ENCODE measurements around the gene CD96.
A peak's percentile ranks its signal among the peaks of the same experiment; 100 is the strongest.
"Not testable (repeated sequence)": the region's sequence is repeated elsewhere in the genome, so short reads cannot be mapped to it uniquely, and the experiment has no call there.

CD96 gene

DNA sequence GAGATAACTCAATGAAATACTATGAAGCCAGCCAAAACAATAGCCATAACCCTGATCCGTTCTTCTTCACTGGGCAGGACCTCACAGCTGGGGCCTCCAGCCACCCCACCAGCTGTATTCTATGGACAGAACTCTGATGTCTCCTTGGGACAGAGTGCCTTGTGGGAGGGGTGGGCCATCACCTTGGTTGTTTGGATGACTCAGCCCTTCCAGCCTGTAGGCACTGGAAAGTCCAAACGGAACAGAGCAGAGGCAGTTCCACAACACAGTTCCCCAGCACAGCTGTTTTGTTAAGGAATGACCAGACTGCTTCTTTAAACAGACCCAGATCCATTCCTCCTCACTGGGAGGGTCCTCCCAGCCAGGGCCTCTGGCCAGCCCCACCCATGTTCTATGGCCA is 85.1 kb downstream of the CD96 start:
- DNase-seq, result no peak

DNA sequence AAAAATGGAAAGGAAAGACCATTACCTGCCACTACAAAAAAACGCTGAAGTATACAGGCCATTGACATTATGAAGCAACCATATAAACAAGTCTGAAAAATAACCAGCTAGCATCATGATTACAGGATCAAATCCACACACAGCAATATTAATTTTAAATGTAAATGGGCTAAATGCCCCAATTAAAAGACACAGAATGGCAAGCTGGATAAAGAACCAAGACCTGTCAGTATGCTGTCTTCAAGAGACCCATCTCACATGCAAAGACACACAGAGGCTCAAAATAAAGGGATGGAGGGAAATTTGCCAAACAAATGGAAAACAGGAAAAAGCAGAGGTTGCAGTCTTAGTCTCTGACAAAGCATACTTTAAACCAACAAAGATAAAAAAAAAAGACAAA is 87.0 kb downstream of the CD96 start:
- not testable (repeated sequence) for DNase-seq

DNA sequence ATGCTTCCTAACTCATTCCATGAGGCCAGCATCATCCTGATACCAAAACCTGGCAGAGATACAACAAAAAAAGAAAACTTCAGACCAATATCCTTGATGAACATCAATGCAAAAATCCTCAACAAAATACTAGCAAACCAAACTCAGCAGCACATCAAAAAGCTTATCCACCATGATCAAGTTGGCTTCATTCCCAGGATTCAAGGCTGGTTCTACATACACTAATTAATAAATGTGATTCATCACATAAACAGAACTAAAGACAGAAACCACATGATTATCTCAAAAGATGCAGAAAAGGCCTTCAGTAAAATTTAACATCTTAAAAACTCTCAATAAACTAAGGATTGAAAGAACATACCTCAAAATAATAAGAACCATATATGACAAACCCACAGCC is 88.6 kb downstream of the CD96 start:
- not testable (repeated sequence) for DNase-seq

DNA sequence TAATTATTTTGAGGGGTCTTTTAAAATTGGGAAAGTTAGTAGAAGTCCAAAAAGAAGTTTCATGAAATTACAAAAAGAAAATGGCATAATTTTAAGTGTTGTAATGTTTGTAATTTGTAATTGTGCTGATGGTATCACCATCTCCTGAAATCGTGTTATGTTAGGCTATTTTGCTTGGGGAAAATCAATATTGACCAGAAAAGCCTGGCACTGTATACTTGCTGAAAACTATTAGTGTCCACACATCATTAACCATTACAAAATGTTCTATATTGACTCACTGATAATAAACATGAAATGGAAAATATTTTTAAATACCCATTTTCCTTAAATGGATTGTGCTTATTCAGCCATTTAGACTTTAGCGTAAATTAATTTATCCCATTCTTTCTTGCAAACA is 93.4 kb downstream of the CD96 start:
- no peak for DNase-seq

DNA sequence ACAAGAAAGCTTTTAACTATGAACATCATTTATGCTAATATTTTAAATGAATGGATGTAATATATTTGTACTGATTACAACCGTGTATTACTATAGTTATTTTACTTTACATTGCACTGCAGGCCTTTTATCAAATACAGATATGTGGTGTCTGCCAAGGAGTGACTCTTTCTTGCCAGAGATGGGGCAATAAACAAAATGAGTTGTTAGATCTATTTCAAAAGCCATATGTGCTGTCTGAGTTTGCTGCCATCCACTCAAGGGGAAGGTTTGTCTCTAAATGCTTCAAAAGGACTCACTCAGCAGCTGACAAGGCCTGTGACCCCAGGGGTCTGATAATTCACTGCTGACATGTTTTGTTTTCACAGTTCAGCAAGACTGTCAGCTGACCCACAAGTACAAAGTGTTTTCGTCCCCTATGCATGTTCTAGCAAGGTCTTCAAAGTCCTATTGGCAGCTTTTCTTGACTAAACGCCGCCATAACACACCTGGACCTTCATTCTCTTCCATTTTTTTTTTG is 94.4 kb downstream of the CD96 start:
- no peak for DNase-seq

DNA sequence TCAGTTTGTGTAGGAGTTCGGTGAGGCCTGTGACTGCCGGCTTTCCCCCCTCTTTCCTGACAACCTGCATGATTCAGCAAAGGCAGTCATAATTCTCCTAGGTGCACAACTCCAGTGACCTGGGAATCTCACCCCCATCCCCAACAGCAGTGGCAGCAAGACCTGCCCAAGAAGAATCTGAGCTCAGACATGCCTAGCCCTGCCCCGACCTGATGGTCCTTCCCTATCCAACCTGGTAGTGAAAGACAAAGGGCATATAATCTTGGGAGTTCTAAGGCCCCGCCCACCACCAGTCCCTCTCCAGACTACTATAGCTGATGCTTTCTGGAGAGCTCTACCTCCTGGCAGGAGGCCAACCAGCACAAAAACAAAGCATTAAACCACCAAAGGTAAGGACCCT is 97.3 kb downstream of the CD96 start:
- DNase-seq, result no peak

DNA sequence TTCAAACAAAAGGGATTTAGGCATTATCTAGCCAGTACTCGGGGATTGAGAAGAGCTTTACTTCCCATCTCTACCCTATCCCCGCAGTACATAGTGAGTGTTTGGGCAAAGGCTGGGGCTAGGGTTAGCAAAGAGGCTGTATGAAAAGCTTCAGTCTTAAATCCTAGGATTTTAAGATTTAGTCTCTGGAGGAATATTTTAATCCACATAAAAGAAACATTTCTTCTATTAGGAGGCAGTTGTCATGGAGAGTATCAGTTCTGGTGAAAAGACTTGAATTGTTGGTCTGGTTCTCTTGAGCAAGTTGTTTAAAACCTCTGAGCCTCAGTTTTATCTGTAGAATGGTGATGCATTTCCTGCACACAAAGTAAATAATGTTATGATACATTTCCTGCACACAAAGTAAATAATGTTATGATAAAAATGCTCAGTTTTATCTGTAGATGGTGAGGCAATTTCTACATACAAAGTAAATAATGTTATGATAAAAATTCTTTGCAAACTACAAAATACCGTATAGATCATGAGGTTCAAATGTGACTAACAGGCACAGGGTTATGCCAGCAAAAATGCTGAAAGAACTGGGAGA is 107.1 kb downstream of the CD96 start:
- DNase-seq, result peak in 1 of 5 experiments; percentile 64

DNA sequence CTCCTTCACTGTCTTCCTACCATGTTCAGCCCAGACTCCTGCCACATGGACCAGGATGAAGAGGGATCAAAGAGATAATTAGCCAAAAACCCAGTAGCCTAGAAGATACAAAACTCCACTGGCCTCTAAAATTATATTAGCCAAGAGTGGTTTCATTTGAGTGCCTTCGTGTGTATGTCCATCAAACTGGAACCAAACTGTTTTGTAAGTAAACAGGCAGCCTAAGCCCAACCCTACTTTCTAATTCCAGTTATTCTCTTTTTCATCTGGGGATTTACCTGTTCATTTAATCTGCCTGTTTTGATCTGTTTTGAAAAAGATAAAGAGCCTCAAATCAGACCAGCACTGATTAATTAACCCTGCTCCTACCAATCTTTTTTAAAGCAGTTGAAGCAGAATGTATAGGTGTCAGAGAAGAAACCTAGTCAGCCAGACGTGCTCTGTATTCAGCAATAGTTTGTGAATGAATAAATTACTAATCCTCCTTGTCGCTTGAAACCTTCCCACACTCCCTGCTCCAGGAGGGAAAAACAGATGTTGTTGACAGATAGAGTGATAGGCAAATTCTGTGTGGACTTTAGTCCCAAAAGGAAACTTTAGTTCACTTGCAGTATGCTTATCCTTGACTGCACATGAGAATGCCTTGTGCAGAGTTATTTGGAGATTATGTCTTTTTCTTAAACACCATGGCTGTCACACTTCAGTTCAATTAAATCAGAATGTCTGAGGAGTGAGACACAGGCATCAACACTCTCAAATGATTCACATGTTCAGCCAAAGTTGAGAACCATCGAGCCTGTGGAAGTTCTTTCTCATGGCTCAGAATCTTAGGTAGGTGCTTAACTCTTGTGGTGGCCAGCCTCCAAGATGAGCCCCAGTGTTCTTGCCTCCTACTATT is 108.6 kb downstream of the CD96 start:
- DNase-seq, result no peak

DNA sequence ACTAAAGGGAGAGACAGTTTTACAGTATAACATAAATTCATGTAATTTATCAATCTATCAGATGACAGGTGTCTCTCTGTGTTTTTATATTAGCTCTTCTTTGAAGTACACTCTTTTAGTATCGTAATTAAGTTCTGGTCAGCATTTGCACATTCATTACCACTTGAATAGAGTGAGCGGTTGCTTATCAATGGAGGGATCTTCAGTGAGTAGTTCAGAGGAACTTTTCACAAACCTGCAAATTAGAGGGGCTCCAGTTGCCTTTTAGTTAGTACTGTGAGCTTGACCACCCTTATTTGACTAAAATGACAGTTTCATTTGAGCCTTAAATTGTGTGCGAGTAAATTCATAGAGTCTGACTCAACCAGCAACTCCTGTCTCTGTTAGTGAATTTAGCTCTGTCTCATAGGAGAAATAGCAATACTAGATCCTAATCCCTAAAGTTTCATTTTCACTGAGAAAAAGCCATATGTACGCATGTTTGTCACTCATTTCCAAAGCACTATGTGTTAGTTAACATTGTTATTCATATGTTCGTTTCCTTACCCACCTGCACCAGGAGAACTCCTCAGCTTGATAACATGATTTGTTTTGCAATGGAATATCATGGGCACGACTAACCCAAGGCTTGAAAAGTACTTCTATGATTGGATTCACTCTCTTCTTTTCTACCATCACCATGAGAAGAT is 110.6 kb downstream of the CD96 start:
- peak in 1 of 5 experiments; percentile 78 for DNase-seq

DNA sequence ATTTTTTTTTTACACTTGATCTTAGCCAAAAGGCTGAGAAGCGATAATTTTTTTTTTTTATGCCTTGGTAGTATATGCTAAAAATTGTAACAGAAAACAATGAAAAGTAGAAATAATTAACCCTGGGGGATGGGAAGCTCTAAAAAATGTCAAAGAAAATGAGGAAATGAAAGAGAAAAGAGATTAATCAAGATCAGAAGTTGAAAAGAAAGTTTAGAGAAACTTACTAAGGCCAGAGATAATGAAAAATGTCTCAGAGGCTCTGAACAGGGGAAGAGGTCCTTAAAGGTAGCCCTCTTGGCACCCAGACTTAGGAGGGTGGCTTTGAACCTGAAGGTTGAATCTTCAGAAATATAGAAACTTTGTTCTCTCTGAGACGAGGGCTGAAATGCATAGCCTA is 111.8 kb downstream of the CD96 start:
- no peak for DNase-seq

DNA sequence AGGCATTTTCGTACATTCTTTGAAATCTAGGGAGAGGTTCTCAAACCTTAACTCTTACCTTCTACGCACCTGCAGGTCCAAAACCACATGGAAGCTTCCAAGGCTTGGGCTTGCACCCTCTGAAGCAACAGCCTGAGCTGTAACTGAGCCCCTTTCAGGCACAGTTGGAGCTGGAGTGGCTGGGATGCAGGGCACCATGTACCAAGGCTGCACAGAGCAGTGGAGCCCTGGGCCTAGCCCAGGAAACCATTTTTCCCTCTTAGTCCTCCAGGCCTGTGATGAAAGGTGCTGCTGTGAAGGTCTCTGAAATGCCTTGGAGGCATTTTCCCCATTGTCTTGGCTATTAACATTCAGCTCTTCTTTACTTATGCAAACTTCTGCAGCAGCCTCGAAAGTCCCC is 120.0 kb downstream of the CD96 start:
- DNase-seq, result no peak

DNA sequence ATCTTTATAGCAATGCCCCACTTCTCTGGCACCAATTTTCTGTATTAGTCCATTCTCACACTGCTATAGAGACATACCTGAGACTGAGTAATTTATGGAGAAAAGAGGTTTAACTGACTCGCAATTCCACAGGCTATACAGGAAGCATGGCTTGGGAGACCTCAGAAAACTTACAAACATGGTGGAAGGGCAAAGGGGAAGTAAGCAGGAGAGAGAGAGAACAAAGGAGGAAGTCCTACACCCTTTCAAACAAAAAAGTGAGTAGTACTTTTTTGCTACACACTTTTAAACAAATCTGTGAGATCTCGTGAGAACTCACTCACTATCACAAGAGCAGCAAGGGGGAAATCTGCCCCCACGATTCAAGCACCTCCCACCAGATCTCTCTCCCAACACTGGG is 120.9 kb downstream of the CD96 start:
- no peak for DNase-seq

DNA sequence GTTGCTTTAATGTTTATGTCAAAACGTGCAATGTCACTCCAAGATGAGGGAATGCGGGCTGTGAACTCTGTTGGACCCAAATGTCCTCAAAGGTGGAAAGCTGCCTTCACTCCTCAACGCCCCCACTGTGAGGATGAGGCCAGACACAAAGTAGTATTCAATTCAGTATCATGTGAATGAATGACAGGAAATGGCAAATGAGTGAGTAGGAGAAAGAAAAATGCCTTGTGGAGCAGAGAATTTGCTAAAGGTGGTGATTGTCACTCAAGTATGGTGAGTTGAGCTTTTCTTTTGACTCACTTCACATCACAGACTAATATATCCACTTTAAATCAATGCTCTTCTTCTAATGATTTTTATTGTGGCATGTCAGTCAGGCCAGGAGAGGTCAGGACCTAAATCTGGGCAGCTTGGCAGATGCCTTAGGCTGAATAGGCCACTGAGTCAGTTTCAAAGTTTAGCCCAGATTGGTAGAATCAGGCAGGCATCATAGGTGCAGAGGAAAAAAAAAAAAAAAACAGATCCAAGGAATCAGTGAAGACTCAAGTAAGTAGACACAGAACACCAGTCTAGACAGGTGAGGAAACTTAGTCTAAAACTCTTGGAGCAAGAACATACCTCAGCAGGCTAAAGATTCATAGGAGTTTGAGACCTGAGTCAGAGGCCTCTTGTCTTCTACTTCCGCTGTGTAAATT is 124.2 kb downstream of the CD96 start:
- no peak for DNase-seq

DNA sequence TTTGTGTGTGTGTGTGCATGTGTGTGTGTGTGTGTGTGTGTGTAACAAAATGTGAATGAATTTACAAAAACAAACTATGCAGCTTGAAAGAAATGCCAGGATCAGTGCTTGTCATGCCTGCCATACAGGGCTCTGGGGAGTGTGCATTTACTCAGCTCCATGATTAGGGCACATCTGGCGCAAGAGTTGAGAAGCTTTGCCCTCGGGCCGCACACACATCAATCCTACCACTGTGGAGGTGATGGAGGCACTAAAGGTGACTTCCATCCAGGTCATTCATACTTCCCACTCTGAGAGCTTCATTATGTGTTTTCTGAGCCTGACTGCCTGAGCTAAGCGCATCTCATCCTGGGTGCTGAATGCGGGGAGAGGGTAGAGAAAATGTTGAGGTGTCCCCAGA is 125.2 kb downstream of the CD96 start:
- DNase-seq, result no peak

DNA sequence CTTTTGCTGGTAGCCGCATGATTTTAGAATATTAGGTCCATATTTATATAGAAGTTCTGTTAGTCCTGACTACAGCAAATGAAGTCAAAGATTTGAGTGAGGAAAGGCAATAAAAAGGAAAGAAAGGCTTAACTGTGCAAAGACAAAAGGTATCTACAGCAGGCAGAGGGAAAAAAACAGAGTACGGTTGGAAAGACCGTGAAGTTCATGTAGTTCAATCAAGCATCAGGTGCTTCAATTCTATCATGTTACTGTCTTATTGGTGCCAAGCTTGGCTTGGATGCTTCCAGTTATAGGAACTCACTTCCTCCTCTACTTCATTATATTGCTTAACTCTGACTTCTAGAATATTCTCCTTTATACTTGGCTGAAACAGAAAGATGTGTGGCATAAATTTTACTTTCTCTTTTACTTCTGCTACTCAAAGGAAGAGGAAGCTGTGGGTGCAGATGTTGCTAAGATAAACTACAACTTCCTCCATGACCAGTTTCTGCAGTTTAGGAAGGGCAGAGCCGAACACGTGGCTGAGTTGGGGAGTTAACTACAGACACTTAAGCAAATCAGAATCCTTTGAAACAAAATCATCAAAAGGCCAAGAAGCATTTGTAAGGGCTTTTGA is 125.7 kb downstream of the CD96 start:
- DNase-seq, result peak in 4 of 5 experiments; percentile 35 to 98 (median 69)

DNA sequence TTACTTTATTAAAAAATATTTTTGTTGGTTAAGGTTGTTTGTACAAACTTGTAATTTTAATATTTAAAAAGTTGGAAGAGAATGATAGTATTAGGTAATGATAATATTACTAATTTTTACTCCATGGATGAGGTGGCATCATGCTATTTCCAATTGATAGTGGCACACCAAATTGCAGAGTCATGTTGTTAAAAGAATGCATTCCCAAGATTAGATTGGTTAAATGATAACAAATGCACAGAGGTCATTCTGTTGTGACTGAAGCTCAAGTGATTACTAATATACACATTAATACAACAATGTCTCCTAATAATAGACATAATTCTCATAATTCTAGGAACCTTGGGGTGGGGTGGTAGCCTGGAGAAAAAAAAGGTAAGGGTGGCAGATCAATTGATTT is 126.3 kb downstream of the CD96 start:
- no peak for DNase-seq

DNA sequence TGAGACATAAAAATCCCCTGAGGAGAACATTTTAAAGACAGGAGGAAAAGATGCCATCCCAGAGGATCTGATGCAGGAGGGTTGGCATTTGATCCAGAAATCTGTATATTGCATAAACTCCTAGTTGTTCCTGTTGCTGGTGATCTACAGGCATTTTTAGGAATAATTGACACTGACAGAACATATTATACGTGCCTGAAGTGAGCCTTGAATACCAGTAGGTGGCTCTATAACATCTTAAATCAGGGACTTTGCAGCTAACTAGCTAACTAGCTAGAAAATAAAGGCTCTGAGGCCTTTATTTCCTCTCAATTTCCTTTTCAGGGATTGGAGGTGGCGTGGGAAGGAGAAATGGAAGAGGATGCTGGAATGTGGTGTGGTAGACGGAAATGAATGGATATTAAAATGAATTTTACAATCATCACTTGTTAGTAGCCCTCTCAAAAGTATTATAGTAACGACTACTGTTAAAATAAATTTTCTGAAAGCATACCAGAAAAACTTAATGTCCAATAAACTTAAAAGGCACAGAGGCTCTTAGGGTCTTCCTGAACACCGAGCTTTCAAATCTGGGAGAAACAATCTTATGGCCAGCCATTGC is 127.0 kb downstream of the CD96 start:
- DNase-seq, result peak in 2 of 5 experiments; percentile 34 to 68

DNA sequence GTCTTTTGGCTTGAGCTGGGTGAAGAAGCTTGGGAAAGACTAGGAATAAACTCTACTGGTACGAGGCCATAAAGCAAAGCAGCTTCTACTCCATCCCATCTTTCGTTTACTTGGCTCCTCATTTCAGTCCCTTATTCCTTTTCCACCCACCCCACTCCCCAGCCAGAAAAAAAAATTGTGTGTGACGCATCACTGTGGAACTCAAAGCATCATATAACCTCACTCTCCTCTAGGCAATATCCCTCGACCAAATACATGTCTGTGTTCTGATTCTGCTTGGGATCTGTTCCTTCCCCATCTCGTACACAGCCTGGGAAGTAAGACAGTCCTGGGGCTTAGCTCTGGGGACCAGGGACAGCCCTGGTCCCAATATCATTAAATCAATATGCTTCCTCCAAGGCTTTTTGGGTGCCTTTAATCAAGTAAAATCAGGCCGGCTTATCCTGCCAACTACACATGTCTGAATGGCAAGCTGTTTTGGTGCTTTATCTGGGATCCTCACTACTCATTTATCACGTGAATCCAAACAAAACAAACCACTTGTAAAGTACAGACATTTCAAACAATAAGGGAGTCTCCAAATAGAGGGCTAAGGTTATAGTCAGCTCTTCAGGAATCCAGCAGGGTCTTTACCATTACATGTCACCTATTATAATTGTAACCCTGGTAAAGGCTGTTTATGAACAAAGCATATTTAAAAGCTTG is 128.1 kb downstream of the CD96 start:
- DNase-seq, result no peak

DNA sequence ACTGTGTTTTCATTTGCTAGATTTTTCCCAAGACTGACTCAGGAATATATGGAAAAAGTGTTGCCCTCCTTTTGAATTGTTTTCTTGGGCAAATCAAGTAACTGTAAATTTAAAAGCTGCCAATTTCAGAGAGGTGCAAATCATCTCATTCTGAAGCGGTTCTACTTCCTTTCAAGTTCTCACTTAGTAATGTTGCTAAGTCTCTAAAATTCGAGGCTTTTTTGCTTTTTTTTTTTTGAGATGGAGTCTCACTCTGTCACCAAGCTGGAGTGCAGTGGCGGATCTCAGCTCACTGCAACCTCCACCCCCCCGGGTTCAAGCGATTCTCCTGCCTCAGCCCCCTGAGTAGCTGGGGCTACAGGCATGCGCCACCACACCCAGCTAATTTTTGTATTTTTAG is 130.5 kb downstream of the CD96 start:
- not testable (repeated sequence) for DNase-seq

DNA sequence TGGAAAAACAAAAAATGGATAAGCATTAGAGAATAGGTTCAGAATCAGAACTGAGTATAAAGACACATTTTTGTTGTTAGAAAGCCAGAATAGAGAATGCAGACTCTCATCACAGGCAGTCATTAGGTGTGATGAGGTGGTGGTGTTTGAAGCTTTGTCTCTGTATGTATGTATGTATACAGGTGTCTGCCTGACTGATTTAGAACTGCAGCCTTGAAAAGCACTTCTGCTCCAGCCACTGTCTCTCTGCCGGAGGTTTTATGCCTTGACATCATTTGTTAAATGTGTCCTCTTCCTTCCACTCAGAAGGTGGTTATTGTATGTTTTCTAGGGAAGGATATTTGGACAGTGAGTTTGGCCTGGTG is 133.8 kb downstream of the CD96 start:
- peak in 1 of 5 experiments; percentile 36 for DNase-seq

All from T-helper 2 cell (primary cell).